ENCODE data around the gene DGKB. TPM values are rescaled to one million over a fixed set of nuclear protein-coding genes. Genes with fewer than 3 reads are reported as not detected.

Gene DGKB
- polyA plus RNA-seq, 1 donor (not counting 4 experiments of a cell fraction or from before 2014, with no cell fraction given): 0.01 TPM

GRCh38 chr7:14821757-14822480 is 80.6 kb downstream of the DGKB start:
- dilution Hi-C loops (cut with MboI; ENCODE audit: extremely low pct_ligation_motif_present, low sequenced_read_pairs): no loop called here
- H3K4me2 ChIP-seq (ENCODE audit: control insufficient read depth, extremely low read depth, insufficient read depth, low read depth, low read length): no peak overlapping the region

GRCh38 chr7:14818871-14819270 is 83.7 kb downstream of the DGKB start:
- no peak for FAIRE-seq
- dilution Hi-C loops (cut with MboI; ENCODE audit: extremely low pct_ligation_motif_present, low sequenced_read_pairs): no loop called here

More at GRCh38 chr7:14821757-14822480, 80.6 kb downstream of the DGKB start:
- Histone ChIP-seq H3K9me3 (ENCODE audit: control insufficient read depth, low read depth, low read length) (no peaks in the 10 kb centered on the region), H3K4me3 (ENCODE audit: control insufficient read depth in 2 of 3, extremely low read depth in 1 of 3, insufficient read depth in 2 of 3, low read depth in 1 of 3, low read length in 3 of 3) (no peak overlapping the region), H3K9me1 (ENCODE audit: control insufficient read depth, extremely low read depth, insufficient read depth, low read length) (no peaks in the 10 kb centered on the region), H3K27ac (ENCODE audit: control insufficient read depth, insufficient read depth, low read length) (no peak overlapping the region), H2AFZ (ENCODE audit: control insufficient read depth, low read length) (no peak overlapping the region), H3K36me3 (ENCODE audit: control insufficient read depth in 2 of 2, extremely low read depth in 1 of 2, insufficient read depth in 2 of 2, low read length in 2 of 2) (no peaks in the 10 kb centered on the region), H3K9ac (ENCODE audit: control insufficient read depth, extremely low read depth, insufficient read depth, low read length) (no peak overlapping the region), H3K27me3 (ENCODE audit: control insufficient read depth, extremely low read depth, insufficient read depth, low read length) (no peaks in the 10 kb centered on the region), H4K20me1 (ENCODE audit: control insufficient read depth, extremely low read depth, insufficient read depth, low read length) (no peaks in the 10 kb centered on the region), H3K79me2 (ENCODE audit: control insufficient read depth, insufficient read depth, low read length) (no peaks in the 10 kb centered on the region), H3K4me1 (ENCODE audit: control insufficient read depth, extremely low read depth, insufficient read depth, low read length) (no peaks in the 10 kb centered on the region)
- no peak for DNase-seq (ENCODE audit: low read depth, low spot score)
- FAIRE-seq: no peak
- TF ChIP-seq CTCF (optimal IDR thresholded peaks at IDR 0.05 in 1 of 3, IDR thresholded peaks at IDR 0.05 in 1 of 3, conservative IDR thresholded peaks at IDR 0.05 in 1 of 3; ENCODE audit: extremely low read depth in 1 of 3, insufficient read depth in 2 of 3, low read length in 3 of 3) (no peak), EZH2 (IDR thresholded peaks at IDR 0.05; ENCODE audit: low read length) (no peak)

More at GRCh38 chr7:14818871-14819270, 83.7 kb downstream of the DGKB start:
- Histone ChIP-seq H3K79me2 (ENCODE audit: control insufficient read depth, insufficient read depth, low read length) (no peaks in the 10 kb centered on the region), H3K36me3 (ENCODE audit: control insufficient read depth in 2 of 2, extremely low read depth in 1 of 2, insufficient read depth in 2 of 2, low read length in 2 of 2) (no peaks in the 10 kb centered on the region), H3K27me3 (ENCODE audit: control insufficient read depth, extremely low read depth, insufficient read depth, low read length) (no peaks in the 10 kb centered on the region), H3K4me1 (ENCODE audit: control insufficient read depth, extremely low read depth, insufficient read depth, low read length) (no peaks in the 10 kb centered on the region), H3K4me3 (ENCODE audit: control insufficient read depth in 2 of 3, extremely low read depth in 1 of 3, insufficient read depth in 2 of 3, low read depth in 1 of 3, low read length in 3 of 3) (no peak overlapping the region), H3K9me3 (ENCODE audit: control insufficient read depth, low read depth, low read length) (no peaks in the 10 kb centered on the region), H3K4me2 (ENCODE audit: control insufficient read depth, extremely low read depth, insufficient read depth, low read depth, low read length) (no peak overlapping the region), H3K9me1 (ENCODE audit: control insufficient read depth, extremely low read depth, insufficient read depth, low read length) (no peaks in the 10 kb centered on the region), H3K27ac (ENCODE audit: control insufficient read depth, insufficient read depth, low read length) (no peak overlapping the region), H2AFZ (ENCODE audit: control insufficient read depth, low read length) (no peak overlapping the region), H3K9ac (ENCODE audit: control insufficient read depth, extremely low read depth, insufficient read depth, low read length) (no peak overlapping the region), H4K20me1 (ENCODE audit: control insufficient read depth, extremely low read depth, insufficient read depth, low read length) (no peaks in the 10 kb centered on the region)
- DNase-seq (ENCODE audit: low read depth, low spot score): no peak
- TF ChIP-seq CTCF (optimal IDR thresholded peaks at IDR 0.05 in 1 of 3, IDR thresholded peaks at IDR 0.05 in 1 of 3, conservative IDR thresholded peaks at IDR 0.05 in 1 of 3; ENCODE audit: extremely low read depth in 1 of 3, insufficient read depth in 2 of 3, low read length in 3 of 3): no peak

Measured in keratinocyte (primary cell).